SH-SY5Y (cell line): Measurements from ENCODE around the gene NCK2.

ENCODE experiments used
- GATA2 ChIP-seq: IDR thresholded peaks from 2 replicates; pipeline ENCODE4 v1.6.1; 2011; ENCODE audit warnings: mild to moderate bottlenecking, low read depth, low read length
- GATA3 ChIP-seq: IDR thresholded peaks from 2 replicates; pipeline ENCODE4 v1.6.1; 2011; ENCODE audit warnings: low read depth, mild to moderate bottlenecking, low read length, moderate library complexity

Gene NCK2

GRCh38 chr2:105773568-105773967 is 28.9 kb downstream of the NCK2 start:
- TF ChIP-seq GATA2, result no peak
- no peak for TF ChIP-seq GATA3

DNA sequence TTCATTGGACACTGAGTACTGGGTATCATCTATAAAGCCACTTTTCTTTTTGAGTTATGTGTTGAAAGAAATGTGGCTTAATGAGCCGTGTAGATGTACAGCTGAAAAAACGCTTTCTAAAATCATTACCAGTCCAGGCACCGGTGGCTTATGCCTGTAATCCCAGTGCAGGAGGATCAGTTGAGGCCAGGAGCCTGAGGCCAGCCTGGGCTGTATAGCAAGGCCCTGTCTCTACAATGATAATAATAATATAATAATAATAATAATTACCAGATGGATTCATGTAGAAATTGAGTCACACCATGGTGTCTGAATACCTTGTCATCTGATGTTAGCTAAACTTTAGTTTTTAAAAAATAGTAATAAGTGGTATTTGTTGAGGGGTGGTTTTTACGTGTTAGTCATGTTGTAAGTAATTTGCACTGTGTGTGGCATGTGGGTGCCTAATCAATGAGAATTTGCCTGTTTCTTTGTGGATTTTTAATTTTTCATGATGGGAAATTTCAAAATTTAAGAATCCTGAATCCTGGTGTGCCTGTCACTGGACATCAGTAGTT is 30.1 kb downstream of the NCK2 start:
- TF ChIP-seq GATA3 (no peak), GATA2 (no peak)

DNA sequence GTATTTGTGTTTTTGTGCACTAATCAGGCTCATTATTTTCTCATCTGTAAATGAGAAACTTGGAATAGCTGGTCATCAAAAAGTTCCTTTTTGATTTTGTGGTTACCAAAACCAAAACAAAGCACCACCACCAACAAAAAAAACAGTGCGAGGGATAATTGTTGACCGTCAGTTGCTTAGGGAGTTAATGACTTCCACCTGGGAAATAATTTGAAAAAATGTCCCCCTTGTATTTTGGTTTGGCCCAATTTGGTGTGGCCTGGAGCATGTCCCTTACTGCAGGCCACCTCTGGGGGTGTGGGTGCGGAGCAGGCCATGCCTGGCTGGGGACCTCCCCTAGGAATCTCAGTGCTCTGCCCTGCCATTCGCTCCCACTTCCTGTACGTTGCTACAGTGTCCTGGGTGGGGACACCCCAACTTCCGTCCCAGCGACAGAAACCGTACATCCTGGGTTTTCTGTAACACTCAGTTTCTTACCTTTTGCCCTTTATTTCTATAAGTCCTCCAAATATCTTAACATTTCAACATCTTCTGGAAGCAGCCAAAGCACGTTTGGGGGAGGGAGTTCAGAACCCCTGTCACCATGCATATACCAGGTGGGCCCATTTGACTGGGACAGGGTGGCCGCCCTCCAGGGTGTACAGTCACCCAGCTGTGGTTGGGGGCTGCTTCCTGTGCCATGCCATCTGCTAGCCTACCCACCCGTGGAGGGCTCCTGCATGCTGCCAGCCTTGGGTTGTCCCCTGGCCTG is 31.3 kb downstream of the NCK2 start:
- TF ChIP-seq GATA2, result no peak
- no peak for TF ChIP-seq GATA3

DNA sequence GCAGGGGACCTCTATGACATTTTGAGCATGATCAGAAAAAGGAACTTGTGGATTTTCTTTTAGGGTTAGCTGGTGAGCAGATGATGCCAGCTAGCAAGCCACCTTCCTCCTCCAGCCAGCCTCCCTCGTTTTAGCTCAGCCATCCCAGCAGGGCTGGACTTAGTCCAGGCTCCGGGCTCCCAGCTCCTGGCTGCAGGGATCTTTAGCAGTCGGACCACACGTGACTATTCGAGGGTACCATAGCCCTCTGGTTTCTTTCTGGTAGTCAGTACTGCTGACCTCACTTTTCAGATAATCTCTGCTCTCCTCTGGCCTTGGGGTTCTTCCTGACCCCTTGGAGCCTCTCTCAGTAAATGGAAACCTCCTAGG is 31.8 kb downstream of the NCK2 start:
- TF ChIP-seq GATA3 (no peak), GATA2 (no peak)

DNA sequence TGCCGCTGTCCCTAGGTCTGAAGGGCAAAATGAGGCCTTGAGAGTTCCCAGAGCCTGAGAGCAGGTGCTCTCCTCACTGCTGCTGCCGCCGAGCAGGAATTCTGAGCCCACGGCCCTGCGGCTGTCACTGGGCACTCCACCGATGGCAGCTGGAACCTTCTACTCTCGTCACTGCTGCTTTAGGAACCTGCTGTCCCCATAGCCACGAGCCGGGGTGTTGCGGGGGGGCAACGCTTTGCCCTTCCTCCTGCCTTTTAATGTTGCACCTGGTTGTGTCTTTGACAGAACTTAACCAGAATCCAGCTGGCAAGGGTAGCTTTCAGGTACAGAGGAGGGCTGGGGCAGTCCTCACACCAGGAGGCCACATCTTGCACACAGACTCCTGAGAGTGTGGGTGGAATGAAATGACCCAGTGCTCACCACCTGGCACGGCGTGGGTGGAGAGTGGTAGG is 32.3 kb downstream of the NCK2 start:
- TF ChIP-seq GATA2 (no peak), GATA3 (no peak)

GRCh38 chr2:105777506-105778055 is 32.9 kb downstream of the NCK2 start:
- TF ChIP-seq GATA2 (no peak), GATA3 (no peak)

GRCh38 chr2:105778080-105778607 is 33.4 kb downstream of the NCK2 start:
- no peak for TF ChIP-seq GATA3
- TF ChIP-seq GATA2, result no peak

DNA sequence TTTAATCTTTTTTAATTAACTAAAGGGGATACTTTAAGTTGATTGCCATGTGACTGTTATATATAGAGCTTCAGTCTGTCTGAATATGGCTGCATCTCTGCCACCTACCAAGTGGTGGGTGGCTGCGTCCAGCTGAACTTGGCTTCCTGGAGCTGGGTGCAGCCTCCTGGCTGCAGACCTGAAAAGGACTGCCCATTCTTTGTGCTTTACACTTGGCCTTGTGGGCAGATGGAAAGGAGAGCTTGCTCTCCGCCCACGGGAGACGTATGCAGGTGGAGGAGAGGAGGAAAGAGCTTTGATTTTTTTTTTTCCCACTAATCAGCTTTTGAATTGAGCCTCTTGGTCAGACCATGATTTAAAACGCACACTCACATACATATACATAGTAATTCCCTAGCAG is 34.7 kb downstream of the NCK2 start:
- TF ChIP-seq GATA3 (no peak), GATA2 (no peak)

- TF ChIP-seq GATA2 (no peak), GATA3 (no peak)
These were observed 35.9 kb downstream of the NCK2 start for GRCh38 chr2:105780606-105781005.

DNA sequence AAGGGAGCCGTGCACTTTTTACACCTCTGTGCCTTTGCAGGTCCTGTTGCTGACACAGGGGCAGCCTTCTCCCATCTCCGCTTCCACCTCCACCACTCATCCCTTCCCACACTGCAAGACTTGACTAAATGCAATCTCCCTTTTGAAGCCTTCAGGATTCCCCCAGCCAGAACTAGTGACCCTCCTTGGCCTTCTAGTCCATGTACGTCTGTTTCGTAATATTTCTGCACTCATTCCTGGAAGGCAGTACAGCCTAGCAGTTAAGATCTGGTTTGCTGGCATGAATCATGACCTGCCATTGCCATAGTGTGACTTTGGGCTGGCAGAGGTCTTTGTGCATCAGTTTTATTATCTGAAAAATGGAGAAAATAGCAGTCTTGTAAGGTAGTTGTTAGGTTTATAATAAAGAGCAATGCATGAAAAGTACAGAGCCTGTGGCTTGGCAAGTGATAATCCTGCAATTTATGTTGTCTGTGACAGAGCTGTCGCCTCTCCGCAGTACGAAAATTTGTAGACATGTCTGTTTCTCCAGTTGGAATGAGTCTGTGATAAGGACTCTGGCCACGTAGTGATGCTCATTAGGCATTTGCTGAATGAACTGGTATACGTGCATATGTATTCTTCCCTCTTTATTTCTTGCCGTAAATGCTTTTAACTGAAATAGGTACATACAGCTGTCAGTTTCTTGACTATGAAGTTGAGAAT is 36.7 kb downstream of the NCK2 start:
- TF ChIP-seq GATA3 (no peak), GATA2 (no peak)

- TF ChIP-seq GATA3, result no peak
- TF ChIP-seq GATA2, result no peak
These were observed 37.4 kb downstream of the NCK2 start for GRCh38 chr2:105782123-105782522.

- TF ChIP-seq GATA3, result no peak
These were observed 37.9 kb downstream of the NCK2 start for GRCh38 chr2:105782646-105783045.

DNA sequence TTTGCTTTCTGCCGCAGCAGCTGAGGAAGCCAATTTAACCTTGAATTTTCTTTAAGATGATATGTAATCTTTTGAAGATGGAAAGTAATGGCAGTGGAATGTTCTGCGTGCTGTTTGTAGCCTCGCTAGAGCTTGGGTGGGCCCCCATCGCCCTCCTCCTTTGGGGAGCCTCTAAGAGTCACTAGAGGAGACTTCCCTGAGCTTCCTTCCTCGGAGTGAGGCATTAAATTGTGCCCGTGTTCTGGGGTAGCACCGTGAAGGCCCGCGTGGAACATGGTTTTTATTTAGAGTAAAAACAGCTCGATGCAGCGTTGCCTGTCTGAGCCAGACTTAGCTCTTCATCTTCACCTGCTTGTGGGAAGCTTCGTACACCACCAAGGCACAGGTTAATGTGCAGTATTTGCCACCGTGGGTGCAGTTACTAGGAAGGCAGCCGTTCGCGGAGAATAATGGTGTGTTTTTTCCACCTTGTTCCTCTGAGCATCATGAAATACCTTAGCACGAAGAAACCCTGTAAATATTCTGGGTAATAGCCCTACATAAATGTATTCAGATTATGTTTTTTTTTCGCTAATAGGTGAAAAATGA is 38.5 kb downstream of the NCK2 start:
- TF ChIP-seq GATA3 (no peak), GATA2 (no peak)

GRCh38 chr2:105783972-105784371 is 39.3 kb downstream of the NCK2 start:
- no peak for TF ChIP-seq GATA3
- no peak for TF ChIP-seq GATA2
